ENCODE data around the gene IL1RAPL2. TPM values are rescaled to one million over a fixed set of nuclear protein-coding genes. Genes with fewer than 3 reads are reported as not detected.

IL1RAPL2 gene
- total and polyA plus RNA-seq, 2 of the 8 experiments (the other 6 are each of a cell fraction or from before 2014, with no cell fraction given), result 0.20 to 1.3 TPM

DNA sequence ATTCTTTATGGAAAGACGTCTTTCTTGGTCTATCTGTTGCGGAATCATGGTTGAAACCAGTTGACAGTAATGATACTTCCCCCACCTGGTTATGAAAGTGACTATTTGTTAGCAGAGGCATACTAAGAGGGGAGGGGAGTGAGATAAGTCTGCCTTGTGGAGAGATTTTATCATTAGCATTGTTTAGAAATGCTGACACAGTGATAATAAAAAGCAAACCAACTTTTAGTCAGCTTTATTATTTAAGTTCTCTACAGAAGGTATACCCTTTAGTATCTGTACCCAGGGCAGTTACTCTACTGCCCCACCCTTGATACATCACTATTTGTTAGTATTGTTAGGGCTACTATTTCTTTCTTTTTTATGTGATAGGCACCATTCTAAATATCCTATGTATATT is 26.9 kb upstream of the IL1RAPL2 start:
- H3K79me2 ChIP-seq (ENCODE audit: control insufficient read depth in 1 of 2, insufficient read depth in 2 of 2, low read length in 2 of 2), result no peaks in the 10 kb centered on the region
- no peak overlapping the region for H3K4ac ChIP-seq (replicated peaks; ENCODE audit: insufficient read length, low read depth, low read length)
- FAIRE-seq, result no peak
- H2BK15ac ChIP-seq (ENCODE audit: low read length), result no peak overlapping the region
- no peak overlapping the region for H3K9ac ChIP-seq (replicated peaks in 1 of 4; ENCODE audit: extremely low read depth in 1 of 4, low read depth in 3 of 4, low read length in 3 of 4)
- no peak for DNase-seq (ENCODE audit: low read depth in 1 of 2, low spot score in 2 of 2)
- no peaks in the 10 kb centered on the region for H3K27me3 ChIP-seq (replicated peaks in 1 of 4; ENCODE audit: control insufficient read depth in 3 of 4, extremely low read depth in 1 of 4, insufficient read depth in 3 of 4, low read length in 3 of 4)
- H2BK12ac ChIP-seq (ENCODE audit: low read depth, low read length), result no peak overlapping the region
- no peak overlapping the region for H3K18ac ChIP-seq (ENCODE audit: extremely low read depth, low read length)
- H3K56ac ChIP-seq (replicated peaks; ENCODE audit: insufficient read length, low read depth, low read length), result no peak overlapping the region
- H2AFZ ChIP-seq (ENCODE audit: low read length), result no peak overlapping the region
- H4K8ac ChIP-seq (ENCODE audit: extremely low read depth, insufficient read depth, low read length), result no peak overlapping the region
- no peak overlapping the region for H3K27ac ChIP-seq (ENCODE audit: low read depth, low read length)
- no peak overlapping the region for H3K23ac ChIP-seq (ENCODE audit: insufficient read length)
- no peak overlapping the region for H2BK120ac ChIP-seq (replicated peaks; ENCODE audit: low read depth, low read length)
- CTCF ChIA-PET (ENCODE audit: partially characterized antibody), result no interaction called here
- POLR2A ChIA-PET (ENCODE audit: partially characterized antibody), result no interaction called here
- H3K14ac ChIP-seq (ENCODE audit: insufficient read length), result no peak overlapping the region
- H2BK20ac ChIP-seq (ENCODE audit: low read length), result no peak overlapping the region
- no peak overlapping the region for H4K91ac ChIP-seq (replicated peaks; ENCODE audit: insufficient read length, low read length)
- H3K4me1 ChIP-seq (replicated peaks in 1 of 4; ENCODE audit: control insufficient read depth in 3 of 4, insufficient read depth in 4 of 4, low read length in 3 of 4), result no peaks in the 10 kb centered on the region
- no peak for TF ChIP-seq FOSL1 (IDR thresholded peaks at IDR 0.05; ENCODE audit: insufficient read depth, low read depth, low read length)
- TF ChIP-seq CREB1 (IDR thresholded peaks at IDR 0.05), result no peak
- no peak for TF ChIP-seq RBBP5 (IDR thresholded peaks at IDR 0.05; ENCODE audit: borderline replicate concordance, low read depth, low read length)
- no peak for TF ChIP-seq TAF1 (IDR thresholded peaks at IDR 0.05; ENCODE audit: low read depth, low read length)
- no peak for TF ChIP-seq CEBPB (IDR thresholded peaks at IDR 0.05; ENCODE audit: low read depth, low read length)
- no peak for TF ChIP-seq RXRA (IDR thresholded peaks at IDR 0.05; ENCODE audit: insufficient read depth, low read depth, low read length)
- no peaks in the 10 kb centered on the region for H4K20me1 ChIP-seq (replicated peaks in 1 of 2; ENCODE audit: control insufficient read depth in 1 of 2, insufficient read depth in 2 of 2, low read length in 2 of 2)
- H3K79me1 ChIP-seq (ENCODE audit: low read depth, low read length), result no peaks in the 10 kb centered on the region
- H3K9me3 ChIP-seq (ENCODE audit: insufficient read depth in 2 of 2, low read depth in 1 of 2, low read length in 1 of 2), result no peaks in the 10 kb centered on the region
- H3K23me2 ChIP-seq (ENCODE audit: low read depth, low read length), result no peaks in the 10 kb centered on the region
- H2AK5ac ChIP-seq (ENCODE audit: low read depth, low read length), result no peak overlapping the region
- H2BK5ac ChIP-seq (ENCODE audit: low read depth, low read length), result no peak overlapping the region
- no peak overlapping the region for H4K5ac ChIP-seq (ENCODE audit: insufficient read length, low read depth, low read length)
- H3K4me3 ChIP-seq (ENCODE audit: extremely low read depth in 1 of 4, insufficient read depth in 2 of 4, low read depth in 3 of 4, low read length in 4 of 4), result no peak overlapping the region
- no peaks in the 10 kb centered on the region for H3K36me3 ChIP-seq (ENCODE audit: control insufficient read depth in 2 of 4, insufficient read depth in 4 of 4, low read length in 3 of 4)
- no peak overlapping the region for H3K4me2 ChIP-seq (ENCODE audit: insufficient read depth in 1 of 2, low read depth in 2 of 2, low read length in 2 of 2)
- 95% methylated on average over 2 of the region's 2 CpGs; no CpG with 5 or more reads in 1 of the 2 experiments for WGBS, 2 experiments (ENCODE audit: extremely low coverage in 1 of 2, insufficient coverage in 1 of 2, insufficient read length in 1 of 2, insufficient replicate concordance in 2 of 2, low coverage in 1 of 2, low lambda C conversion rate in 2 of 2, missing lambda C conversion rate in 1 of 2)

Measured in H1 (cell line).